MM.1S (cell line): Measurements from ENCODE around the gene JAG2.

Experiments
- CTCF ChIP-seq: fragments of 300-600 bp; sonication (generic); IDR thresholded peaks from 2 replicates; pipeline ENCODE4 v1.5.1; 2016; ENCODE audit warnings: antibody characterized with exemption, low read length, mixed read lengths
- EZH2 ChIP-seq: fragments of 300-600 bp; sonication (generic); optimal IDR thresholded peaks from 2 replicates; pipeline ENCODE3; 2017; ENCODE audit warnings: low read depth, mild to moderate bottlenecking, antibody characterized with exemption, low read length, mixed read lengths

- TF ChIP-seq CTCF: no peak
- no peak for TF ChIP-seq EZH2
Measured at GRCh38 chr14:105142651-105143450, 25.7 kb downstream of the JAG2 start.
